KG1 (cell line): ENCODE results near the gene NPTX1.

ENCODE experiments used
- DNase-seq: peaks from one replicate; lab custom pipeline; 2025; lab: John Stamatoyannopoulos, UW

NPTX1 gene

GRCh38 chr17:80443916-80444643 is 32.3 kb downstream of the NPTX1 start:
- no peak for DNase-seq

DNA sequence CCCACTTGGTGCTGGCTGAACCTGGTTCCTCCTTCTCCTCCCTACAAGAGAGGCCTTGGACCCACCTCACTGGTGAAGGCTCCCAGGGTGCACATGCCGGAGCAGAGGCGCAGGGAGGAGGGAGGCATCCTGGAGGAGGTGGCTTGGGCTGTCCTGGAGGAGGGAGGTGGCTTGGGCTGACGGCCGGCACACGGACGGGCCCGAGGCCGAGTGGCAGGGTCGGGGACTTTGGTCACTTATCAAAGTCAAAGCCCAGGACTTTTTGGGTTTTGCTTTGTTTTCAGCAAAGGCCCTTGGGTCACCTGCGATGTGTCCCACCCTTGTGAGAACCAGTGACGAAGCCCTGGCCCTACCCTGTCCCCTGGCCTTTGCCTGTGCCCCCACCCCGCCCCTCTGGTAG is 32.9 kb downstream of the NPTX1 start:
- no peak for DNase-seq

DNA sequence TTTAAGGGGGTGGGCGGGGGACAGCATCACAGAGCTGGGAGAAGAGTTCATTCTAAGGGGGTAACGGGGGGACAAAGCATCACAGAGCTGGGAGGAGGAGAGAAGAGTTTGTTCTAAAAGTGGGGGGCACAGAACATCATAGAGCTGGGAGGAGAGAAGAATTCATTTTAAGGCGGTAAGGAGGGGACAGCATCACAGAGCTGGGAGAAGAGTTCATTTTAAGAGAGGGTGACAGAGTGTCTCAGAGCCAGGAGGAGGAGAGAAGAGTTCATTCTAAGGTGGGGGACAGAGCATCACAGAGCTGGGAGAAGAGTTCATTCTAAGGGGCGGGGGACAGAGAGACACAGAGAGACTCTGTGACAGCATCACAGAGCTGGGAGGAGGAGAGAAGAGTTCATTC is 33.6 kb downstream of the NPTX1 start:
- DNase-seq, result no peak

- DNase-seq, result no peak
Measured at GRCh38 chr17:80442323-80442659, 34.1 kb downstream of the NPTX1 start.

GRCh38 chr17:80441598-80442322 is 34.6 kb downstream of the NPTX1 start:
- no peak for DNase-seq

DNA sequence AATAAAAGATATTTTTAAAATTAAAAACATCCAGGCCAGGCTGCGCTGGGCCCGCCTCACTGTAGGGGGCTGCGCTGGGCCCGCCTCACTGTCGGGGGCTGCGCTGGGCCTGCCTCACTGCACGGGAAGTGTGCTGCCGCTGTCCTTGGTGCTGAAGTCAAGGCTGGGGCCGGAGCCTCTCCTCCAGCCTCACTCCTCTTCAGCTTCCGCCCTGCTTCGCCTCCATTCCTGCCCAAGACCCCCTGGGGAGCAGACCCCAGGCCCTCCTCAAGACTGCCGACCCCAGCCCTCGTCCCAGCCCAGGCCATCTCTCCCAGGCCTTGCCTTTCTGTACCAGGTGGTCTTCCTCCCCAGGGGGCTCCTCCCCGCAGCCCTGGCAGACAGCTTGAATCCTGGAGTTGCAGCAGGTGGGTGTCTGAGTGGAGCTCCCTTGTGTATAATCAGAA is 35.3 kb downstream of the NPTX1 start:
- DNase-seq, result peak; percentile 57

- DNase-seq, result no peak
Measured at GRCh38 chr17:80439499-80439898, 36.9 kb downstream of the NPTX1 start.

DNA sequence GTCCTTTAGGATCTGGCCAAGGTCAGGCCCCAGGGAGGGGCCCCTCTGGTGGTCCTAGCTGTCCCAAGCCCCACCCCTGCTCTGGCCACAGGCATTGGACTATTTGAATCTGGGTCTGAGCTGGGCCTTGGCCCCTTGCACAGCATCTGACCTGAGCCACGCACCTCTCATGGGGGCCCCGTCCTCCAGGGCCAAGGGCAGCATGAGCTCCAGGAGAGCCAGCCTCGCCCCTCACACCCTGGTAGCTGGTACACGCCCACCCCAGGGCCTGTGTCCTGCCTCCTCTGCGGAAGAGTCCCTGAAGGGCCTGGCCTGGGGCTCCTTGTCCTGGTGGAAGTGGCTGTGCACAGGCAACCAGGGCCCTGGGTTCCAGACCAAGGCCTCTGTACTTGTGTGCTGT is 37.6 kb downstream of the NPTX1 start:
- no peak for DNase-seq

DNA sequence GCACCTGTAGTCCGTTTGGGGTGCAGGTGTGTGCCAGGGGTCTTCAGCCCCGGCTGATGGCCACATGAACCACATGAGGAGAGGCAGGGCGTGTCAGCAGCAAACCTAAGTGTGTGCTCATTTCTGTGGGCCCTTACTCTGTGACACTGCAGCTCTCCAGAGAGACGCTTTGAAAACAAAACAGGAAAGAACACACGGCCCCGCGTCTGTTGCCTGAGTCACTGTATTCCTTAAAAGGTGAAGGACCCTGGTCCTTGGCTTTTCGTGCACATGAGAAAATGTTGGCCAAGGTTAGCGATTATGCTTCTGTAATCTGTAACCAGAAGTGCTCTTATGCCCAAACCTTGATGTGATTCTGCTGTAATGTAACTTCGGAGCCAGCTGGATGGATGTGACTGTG is 38.9 kb downstream of the NPTX1 start:
- no peak for DNase-seq

- DNase-seq, result no peak
Measured at GRCh38 chr17:80433916-80434666, 42.3 kb downstream of the NPTX1 start.

DNA sequence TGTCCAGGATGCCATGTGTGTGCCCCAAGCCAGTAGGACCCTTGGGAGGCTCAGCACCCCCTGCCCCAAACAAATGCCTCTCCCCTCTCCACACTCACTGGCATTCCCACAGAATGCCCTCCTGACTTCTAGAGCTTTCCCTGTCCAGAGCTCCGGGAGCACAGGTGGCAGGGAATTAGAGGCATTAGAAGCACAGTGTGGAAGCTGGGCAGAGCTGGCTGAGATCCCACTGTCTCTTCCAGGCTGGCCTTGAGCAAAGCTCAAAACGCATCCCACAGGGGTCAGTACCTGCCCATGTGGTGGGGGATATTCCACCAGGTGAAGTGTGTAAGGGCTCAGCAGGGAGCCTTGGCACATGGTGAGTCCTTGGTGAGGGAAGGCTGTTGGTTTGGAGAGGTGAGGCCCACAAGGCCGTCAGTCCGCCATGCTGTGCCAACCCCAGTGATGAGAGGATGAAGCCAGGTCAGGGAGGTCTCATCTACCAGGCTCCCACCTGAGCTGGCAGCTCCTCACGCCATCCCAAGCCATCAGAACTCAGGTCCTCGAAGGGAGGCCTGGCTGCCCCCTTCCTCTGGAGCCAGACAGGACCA is 43.4 kb downstream of the NPTX1 start:
- DNase-seq, result no peak

GRCh38 chr17:80432350-80432955 is 44.0 kb downstream of the NPTX1 start:
- DNase-seq, result no peak

DNA sequence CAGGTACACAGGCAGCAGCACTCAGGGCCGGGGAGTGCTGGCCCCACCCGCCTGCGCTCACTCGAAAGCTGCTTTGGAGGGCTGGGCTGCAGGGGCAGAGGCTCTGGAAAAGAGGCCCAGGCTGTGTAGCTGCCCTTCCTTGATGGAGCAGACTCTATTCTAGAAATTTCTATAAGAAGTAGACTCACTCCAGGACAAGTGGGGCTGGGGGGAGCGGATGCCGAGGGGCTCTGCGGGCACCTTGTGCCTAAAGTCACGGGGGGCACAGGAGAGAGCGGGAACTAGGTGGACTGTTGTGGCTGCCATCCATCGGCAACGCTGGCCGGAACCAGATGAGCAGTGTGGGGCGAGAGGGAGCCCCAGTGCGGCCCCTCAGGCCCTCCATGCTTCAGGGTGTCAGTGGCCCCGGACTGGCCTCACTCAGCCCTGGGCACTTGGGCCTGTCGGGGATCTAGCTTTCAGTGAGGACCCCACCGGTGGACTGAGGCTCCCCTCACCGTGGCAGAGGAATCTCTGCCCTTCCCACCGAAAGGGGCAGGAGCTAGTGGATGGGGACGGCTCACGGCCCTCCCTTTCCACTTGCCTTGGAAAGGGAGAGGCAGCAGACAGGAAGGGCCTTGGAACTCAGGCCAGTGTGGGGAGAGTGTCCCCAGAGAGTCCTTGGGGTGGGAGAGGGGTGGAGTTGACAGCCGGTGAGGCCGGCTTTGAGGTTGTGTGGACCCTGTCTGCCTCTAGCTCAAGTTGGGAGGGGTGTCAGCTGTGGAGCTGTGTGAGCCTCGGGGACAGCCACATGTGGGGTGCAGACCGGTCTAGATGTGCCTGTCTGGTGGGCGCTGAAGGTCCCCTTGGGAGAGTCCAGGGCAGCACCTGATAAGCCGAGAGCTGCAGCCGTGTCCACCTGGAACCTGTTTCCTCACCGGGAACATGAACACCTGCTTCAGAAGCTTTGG is 44.9 kb downstream of the NPTX1 start:
- no peak for DNase-seq

DNA sequence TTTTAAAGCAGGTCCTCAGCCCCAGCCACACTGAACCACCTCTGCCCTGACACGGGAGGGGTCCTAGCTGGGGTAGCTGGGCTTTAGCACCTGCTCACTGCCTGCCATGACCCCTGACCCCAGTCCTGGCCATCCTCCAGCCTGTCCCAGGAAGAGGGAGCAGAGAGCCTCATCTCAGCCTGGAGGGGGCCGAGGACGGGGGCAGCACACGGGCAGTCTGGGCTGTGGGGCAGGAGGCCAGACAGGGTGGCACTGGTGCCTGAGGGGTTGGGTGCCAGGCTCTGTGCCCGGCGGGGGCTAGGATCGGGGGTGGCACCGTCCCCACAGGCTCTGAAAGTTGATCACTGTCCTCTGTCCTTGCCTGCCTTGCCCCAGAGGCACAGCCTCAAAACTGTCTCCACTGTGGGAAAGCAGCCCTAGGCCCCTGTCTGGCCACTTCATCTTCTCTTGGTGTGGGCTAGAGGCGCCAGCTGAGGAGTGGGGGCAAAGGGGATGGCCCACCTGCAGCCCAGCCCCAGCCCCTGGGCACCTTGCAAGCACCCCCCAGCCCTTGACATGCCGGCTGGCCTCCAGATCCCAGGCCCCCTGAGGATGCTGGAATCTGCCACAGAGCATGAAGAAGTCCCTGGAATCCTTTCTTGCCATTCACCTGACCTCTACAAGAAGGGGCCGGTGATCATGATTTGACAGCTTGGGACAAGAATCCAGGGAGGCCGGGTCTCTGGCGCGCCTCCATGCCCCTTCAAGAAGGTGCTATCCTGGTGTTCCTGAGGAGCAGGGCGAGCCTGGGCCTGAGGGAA is 45.8 kb downstream of the NPTX1 start:
- no peak for DNase-seq

GRCh38 chr17:80429356-80430275 is 46.8 kb downstream of the NPTX1 start:
- DNase-seq, result no peak

DNA sequence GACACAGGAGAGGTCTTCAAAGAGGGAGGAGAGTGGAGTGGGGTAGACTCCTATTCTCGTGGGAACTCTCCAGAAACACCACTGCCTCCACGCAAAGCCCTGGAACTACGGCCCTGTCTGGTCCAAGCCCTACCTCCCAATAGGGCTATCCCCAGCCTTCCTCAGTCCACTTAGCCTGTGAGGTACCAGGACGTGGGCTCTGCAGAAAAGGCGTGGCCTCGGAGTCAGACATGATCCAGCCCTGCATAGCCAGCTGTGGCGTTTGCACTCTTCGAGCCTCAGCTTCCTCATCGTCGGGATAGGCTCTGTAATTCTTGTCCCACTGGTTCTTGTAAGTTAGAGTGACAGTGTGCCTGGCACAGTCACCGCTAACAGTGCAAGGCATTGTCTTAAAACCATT is 47.6 kb downstream of the NPTX1 start:
- DNase-seq, result no peak

- DNase-seq, result no peak
Measured at GRCh38 chr17:80428363-80428762, 48.0 kb downstream of the NPTX1 start.

DNA sequence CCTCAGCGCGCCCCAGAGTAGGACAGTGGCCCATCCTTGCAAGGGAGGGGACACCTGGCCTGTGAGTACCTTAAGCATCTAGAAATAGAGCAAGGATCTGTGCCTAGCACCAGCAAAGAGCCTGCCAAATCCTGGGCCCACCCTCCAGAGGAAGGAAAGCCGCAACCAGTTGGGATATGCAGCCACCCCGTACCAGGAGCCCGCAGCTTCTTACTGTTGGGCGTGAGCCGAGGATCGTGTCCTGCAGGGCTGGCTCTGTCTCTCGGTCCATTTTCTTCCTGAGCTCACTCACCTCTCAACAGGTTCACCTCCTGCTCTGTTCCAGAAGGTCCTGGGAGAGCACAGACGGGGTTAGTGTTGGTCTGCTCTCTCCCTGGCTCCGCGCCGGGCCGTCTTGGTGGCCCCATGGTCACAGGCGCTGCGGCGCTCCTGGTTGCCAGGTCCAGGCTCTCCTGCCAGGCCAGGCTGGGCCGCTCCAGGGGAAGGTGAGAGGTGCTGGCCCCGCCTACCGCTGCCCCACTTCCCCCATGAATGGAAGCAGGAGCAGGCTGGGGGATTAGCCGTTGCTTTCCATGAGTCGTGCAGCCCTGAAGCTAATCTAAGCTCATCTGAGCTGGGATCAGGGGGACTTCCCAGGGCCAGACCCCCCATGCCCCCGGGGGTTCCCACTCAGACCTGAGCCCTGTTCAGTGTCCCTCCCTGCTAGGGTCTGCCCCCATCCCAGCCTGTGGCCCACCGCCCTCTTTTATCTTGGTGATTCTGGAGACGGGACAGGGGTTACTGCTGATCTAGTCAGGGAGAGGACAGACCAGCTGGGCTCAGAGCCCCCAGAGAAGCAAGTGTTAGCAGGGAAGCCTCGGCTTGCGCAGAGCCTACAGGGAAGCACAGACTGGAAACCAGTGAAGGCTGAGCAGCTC is 48.8 kb downstream of the NPTX1 start:
- DNase-seq, result no peak
